ENCODE data around the gene IGSF9. TPM values are rescaled to one million over a fixed set of nuclear protein-coding genes. Genes with fewer than 3 reads are reported as not detected.

The IGSF9 gene
- total RNA-seq, 1 donor from 2014 or later = 2.2 TPM

DNA sequence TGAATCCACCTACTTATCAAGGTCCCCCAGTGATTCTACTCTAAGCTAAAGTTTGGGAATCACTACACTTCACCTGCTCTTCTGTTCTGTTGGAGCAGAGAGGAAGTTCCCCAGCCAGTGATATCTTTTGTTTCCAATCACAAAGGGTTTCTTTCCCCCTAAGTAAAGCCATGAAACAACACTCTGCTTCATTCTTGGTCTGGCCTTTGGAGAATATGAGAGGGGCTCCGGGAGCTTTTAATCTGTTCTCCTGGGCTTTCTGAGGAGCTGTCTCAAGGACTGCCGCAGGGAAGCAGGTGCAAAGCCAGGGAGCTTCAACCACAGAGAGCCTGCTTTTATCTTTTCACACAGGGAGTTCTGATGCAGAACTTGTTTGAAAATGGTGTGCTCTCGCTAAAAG is 18.7 kb upstream of the IGSF9 start:
- no peak overlapping the region for H3K4me3 ChIP-seq
- no peak for DNase-seq
- intact Hi-C loops (cut with DNase I) = no loop called here

DNA sequence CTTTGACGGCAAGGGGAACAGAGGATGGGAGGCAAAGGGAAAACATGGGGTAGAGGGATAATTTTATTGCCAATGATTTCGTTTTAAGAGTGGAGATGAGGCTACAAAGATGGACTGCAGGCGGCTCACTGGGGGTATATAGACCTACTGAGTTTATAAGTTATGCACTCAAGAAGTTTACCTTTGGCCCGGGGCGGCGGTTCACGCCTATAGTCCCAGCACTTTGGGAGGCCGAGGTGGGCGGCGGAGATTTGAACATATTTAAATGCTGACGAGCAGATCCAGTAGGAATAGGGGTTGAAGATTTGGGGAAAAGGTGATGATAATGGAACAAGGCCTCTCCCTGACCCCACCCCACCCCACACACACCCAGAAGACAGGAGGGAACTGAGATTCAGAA is 16.8 kb upstream of the IGSF9 start:
- no peak for DNase-seq
- Histone ChIP-seq H3K36me3 (no peaks in the 10 kb centered on the region), H3K4me1 (no peaks in the 10 kb centered on the region), H3K4me3 (no peak overlapping the region), H3K9me3 (no peaks in the 10 kb centered on the region), H3K27me3 (no peaks in the 10 kb centered on the region), H3K27ac (no peak overlapping the region)
- TF ChIP-seq, protein P1, sequence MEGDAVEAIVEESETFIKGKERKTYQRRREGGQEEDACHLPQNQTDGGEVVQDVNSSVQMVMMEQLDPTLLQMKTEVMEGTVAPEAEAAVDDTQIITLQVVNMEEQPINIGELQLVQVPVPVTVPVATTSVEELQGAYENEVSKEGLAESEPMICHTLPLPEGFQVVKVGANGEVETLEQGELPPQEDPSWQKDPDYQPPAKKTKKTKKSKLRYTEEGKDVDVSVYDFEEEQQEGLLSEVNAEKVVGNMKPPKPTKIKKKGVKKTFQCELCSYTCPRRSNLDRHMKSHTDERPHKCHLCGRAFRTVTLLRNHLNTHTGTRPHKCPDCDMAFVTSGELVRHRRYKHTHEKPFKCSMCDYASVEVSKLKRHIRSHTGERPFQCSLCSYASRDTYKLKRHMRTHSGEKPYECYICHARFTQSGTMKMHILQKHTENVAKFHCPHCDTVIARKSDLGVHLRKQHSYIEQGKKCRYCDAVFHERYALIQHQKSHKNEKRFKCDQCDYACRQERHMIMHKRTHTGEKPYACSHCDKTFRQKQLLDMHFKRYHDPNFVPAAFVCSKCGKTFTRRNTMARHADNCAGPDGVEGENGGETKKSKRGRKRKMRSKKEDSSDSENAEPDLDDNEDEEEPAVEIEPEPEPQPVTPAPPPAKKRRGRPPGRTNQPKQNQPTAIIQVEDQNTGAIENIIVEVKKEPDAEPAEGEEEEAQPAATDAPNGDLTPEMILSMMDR (IDR thresholded peaks at IDR 0.05) = no peak
- intact Hi-C loops (cut with DNase I) = no loop called here
- no peak for ATAC-seq

More for the DNA sequence above, 18.7 kb upstream of the IGSF9 start:
- H3K27me3 ChIP-seq = no peaks in the 10 kb centered on the region
- no peaks in the 10 kb centered on the region for H3K4me1 ChIP-seq
- TF ChIP-seq, protein P1 (IDR thresholded peaks at IDR 0.05) = no peak
- no peaks in the 10 kb centered on the region for H3K36me3 ChIP-seq
- H3K9me3 ChIP-seq = no peaks in the 10 kb centered on the region
- no peak overlapping the region for H3K27ac ChIP-seq
- ATAC-seq = no peak

DNA sequence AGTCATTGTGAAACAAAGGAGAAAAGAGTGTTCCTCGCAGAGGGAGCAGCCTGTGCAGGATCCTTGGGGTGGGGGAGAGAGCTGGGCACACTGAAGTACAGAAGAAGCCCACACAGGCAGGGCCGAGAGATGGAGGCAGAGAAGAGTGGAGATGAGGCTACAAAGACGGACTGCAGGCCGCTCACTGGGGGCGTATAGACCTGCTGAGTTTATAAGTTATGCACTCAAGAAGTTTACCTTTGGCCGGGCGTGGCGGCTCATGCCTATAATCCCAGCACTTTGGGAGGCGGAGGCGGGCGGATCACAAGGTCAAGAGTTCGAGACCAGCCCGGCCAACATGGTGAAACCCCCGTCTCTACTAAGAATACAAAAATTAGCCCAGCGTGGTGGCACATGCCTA is 16.2 kb upstream of the IGSF9 start:
- DNase-seq = no peak
- TF ChIP-seq, protein P1 (IDR thresholded peaks at IDR 0.05) = no peak
- Histone ChIP-seq H3K27me3 (no peaks in the 10 kb centered on the region), H3K4me1 (no peaks in the 10 kb centered on the region), H3K4me3 (no peak overlapping the region), H3K9me3 (no peaks in the 10 kb centered on the region), H3K27ac (no peak overlapping the region), H3K36me3 (no peaks in the 10 kb centered on the region)
- ATAC-seq = no peak
- intact Hi-C loops (cut with DNase I) = no loop called here

DNA sequence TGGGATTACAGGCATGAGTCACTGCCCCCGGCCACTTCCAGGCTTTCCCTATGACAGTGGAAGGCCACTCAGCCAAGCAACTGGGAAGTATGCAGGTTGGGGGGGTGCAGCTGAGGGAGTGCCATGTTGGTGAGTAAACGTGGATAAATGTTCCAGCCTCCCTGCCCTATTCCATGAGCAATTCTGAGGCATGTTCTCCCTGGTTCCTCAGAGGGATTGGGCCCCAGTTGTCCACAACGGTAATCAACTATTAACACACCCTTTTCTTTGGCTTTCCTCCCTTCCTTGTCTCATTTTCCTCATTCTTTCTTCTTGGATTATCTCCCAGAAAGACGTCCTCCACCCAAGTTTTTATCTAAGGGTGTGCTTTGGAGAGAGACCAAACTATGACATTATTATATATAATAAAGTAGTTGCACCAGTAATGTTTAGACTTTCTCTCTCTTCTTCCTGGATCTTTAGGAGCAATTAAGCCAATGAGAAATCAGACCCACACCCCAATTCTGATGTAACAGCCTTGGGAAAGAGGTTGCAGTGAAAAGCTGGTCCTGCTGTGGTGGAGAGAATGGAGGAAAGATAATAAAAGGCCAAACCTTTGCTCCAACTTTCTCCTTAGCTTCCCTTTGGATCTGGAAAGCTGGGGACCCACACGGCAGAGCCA is 15.4 kb upstream of the IGSF9 start:
- no peaks in the 10 kb centered on the region for H3K9me3 ChIP-seq
- intact Hi-C loops (cut with DNase I) = no loop called here
- DNase-seq = no peak
- TF ChIP-seq, protein P1 (IDR thresholded peaks at IDR 0.05) = no peak
- H3K4me3 ChIP-seq = no peak overlapping the region
- H3K4me1 ChIP-seq = no peaks in the 10 kb centered on the region
- no peaks in the 10 kb centered on the region for H3K36me3 ChIP-seq
- no peak overlapping the region for H3K27ac ChIP-seq
- ATAC-seq = peak; percentile 37
- H3K27me3 ChIP-seq = no peaks in the 10 kb centered on the region

DNA sequence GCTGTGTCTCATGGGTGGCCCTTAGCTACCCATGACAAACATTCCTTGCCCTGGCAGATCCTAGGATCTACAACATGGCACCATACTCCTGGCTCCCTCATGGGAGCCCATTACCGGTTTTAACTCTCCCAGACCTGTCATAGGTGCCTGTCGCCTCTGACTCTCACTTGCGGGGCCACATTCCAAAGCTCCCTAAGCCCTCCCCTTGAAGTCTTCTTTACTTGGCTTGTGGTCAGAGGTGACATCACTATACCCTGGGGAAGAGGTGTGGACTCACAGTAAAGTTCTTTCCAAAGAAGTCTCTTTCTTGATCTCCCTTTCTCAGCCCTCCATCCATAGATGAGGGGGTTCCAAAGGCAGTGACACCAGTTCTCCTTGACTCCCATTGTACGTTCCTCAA is 14.0 kb upstream of the IGSF9 start:
- no peaks in the 10 kb centered on the region for H3K9me3 ChIP-seq
- intact Hi-C loops (cut with DNase I) = no loop called here
- TF ChIP-seq, protein P1 (IDR thresholded peaks at IDR 0.05) = no peak
- DNase-seq (no peak), ATAC-seq (peak; percentile 68)
- no peaks in the 10 kb centered on the region for H3K4me1 ChIP-seq
- no peak overlapping the region for H3K4me3 ChIP-seq
- H3K27ac ChIP-seq = no peak overlapping the region
- H3K36me3 ChIP-seq = no peaks in the 10 kb centered on the region
- no peaks in the 10 kb centered on the region for H3K27me3 ChIP-seq
